ENCODE results near the gene ATP6V0C. TPM values are rescaled to one million over a fixed set of nuclear protein-coding genes. Genes with fewer than 3 reads are reported as not detected.
"Not testable (repeated sequence)": the region's sequence is repeated elsewhere in the genome, so short reads cannot be mapped to it uniquely, and the experiment has no call there.

ATP6V0C gene
- total and polyA plus RNA-seq, 2 donors (not counting 1 experiment from before 2014, with no cell fraction given) = 118 to 176 TPM

DNA sequence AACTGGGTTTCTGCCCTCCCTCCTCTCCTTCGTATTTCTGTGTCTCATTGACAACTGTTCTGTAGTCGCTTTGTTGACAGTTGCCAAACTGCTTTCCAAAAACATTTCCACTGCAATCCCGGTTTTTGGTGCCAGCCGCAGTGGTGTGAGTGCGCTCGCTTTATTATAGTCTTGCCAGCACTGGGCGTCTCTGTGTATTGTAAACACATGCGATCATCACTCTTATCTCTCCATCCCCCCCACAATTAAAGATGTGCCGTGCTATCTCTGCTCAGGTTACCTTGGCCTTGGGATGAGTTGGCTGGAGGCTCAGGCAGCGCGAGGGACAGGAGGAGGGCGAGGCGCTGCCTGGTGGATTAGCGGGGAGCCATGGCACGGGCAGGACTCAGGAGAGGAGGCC, 43.4 kb downstream of the ATP6V0C start:
- H2AFZ ChIP-seq (ENCODE audit: insufficient read depth, low read depth, low read length, poor library complexity, severe bottlenecking); H3K4me2 ChIP-seq (replicated peaks; ENCODE audit: low read depth, low read length, poor library complexity, severe bottlenecking); ATAC-seq (ENCODE audit: low read depth); H3K27ac ChIP-seq (ENCODE audit: low read length in 2 of 2); H3K9me3 ChIP-seq (ENCODE audit: control extremely low read depth in 1 of 3, control insufficient read depth in 2 of 3, insufficient read depth in 1 of 3, low read length in 2 of 3); H3K27me3 ChIP-seq (replicated peaks in 1 of 4; ENCODE audit: control extremely low read depth in 1 of 4, control insufficient read depth in 3 of 4, insufficient read depth in 4 of 4, low read length in 3 of 4); H4K20me1 ChIP-seq (ENCODE audit: control insufficient read depth, insufficient read depth, low read length, poor library complexity, severe bottlenecking); H3K79me2 ChIP-seq (ENCODE audit: control insufficient read depth, insufficient read depth, low read length); DNase-seq; H3K27me3 Mint-ChIP-seq; H3K4me3 ChIP-seq (ENCODE audit: control extremely low read depth in 1 of 5, extremely low read depth in 1 of 5, insufficient read depth in 1 of 5, low read depth in 2 of 5, low read length in 4 of 5); H3K9ac ChIP-seq (ENCODE audit: low read length); CTCF ChIA-PET; intact Hi-C loops (cut with micrococcal nuclease); POLR2A ChIA-PET; H3K4me1 ChIP-seq (ENCODE audit: control insufficient read depth in 2 of 2, insufficient read depth in 2 of 2, low read length in 2 of 2); H3K4me3 Mint-ChIP-seq; H3K9me3 Mint-ChIP-seq (ENCODE audit: insufficient read depth); H3K4me1 Mint-ChIP-seq; H3K36me3 ChIP-seq (replicated peaks in 1 of 2; ENCODE audit: control extremely low read depth in 1 of 2, control insufficient read depth in 1 of 2, extremely low read depth in 1 of 2, insufficient read depth in 2 of 2, low read length in 1 of 2); H3K27ac Mint-ChIP-seq: not testable (repeated sequence)
- WGBS (ENCODE audit: insufficient coverage) = no CpG with 5 or more reads among the region's 15 CpGs

DNA sequence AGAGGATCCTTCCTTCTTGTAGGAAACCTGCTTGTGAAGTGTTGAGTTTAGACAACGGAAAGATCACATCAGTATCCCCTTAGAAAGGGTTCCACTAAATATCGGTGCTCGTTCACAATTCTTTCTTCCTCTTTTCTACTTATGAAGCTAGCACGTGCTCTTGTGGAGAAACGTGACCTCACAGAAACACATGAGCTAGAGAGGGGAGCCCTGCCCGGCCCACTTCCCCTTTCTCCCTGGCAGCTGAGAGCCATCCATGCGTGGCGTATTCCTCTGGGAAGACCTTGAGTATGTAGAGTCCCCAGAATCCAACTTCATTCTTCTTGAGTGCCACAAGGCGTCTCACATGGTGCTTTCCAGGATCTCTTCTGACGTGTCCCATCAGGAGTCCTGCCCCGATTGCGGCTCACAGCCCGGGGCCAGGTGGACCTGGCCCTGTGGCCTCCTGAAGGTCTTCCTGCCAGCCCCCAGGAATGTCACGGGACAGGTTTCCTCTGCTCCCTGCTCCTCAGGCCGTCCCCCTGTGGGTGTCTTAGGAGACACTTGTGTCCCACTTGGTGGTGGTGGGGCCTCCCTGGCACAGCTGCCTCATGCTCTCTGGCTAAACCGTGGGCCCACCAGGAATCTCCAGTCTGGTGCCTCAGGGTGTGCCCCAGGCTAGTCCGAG, 46.5 kb downstream of the ATP6V0C start:
- H3K4me3 Mint-ChIP-seq; H3K9ac ChIP-seq (ENCODE audit: low read length); H3K4me1 Mint-ChIP-seq; CTCF ChIA-PET; H3K27ac Mint-ChIP-seq; DNase-seq; H3K4me1 ChIP-seq (ENCODE audit: control insufficient read depth in 2 of 2, insufficient read depth in 2 of 2, low read length in 2 of 2); H3K9me3 ChIP-seq (ENCODE audit: control extremely low read depth in 1 of 3, control insufficient read depth in 2 of 3, insufficient read depth in 1 of 3, low read length in 2 of 3); H3K27me3 ChIP-seq (replicated peaks in 1 of 4; ENCODE audit: control extremely low read depth in 1 of 4, control insufficient read depth in 3 of 4, insufficient read depth in 4 of 4, low read length in 3 of 4); POLR2A ChIA-PET; H3K27me3 Mint-ChIP-seq; H3K4me3 ChIP-seq (ENCODE audit: control extremely low read depth in 1 of 5, extremely low read depth in 1 of 5, insufficient read depth in 1 of 5, low read depth in 2 of 5, low read length in 4 of 5); H2AFZ ChIP-seq (ENCODE audit: insufficient read depth, low read depth, low read length, poor library complexity, severe bottlenecking); intact Hi-C loops (cut with micrococcal nuclease); H3K36me3 ChIP-seq (replicated peaks in 1 of 2; ENCODE audit: control extremely low read depth in 1 of 2, control insufficient read depth in 1 of 2, extremely low read depth in 1 of 2, insufficient read depth in 2 of 2, low read length in 1 of 2); H4K20me1 ChIP-seq (ENCODE audit: control insufficient read depth, insufficient read depth, low read length, poor library complexity, severe bottlenecking); H3K79me2 ChIP-seq (ENCODE audit: control insufficient read depth, insufficient read depth, low read length); H3K4me2 ChIP-seq (replicated peaks; ENCODE audit: low read depth, low read length, poor library complexity, severe bottlenecking); H3K9me3 Mint-ChIP-seq (ENCODE audit: insufficient read depth): not testable (repeated sequence)
- WGBS (ENCODE audit: insufficient coverage) = no CpG with 5 or more reads among the region's 17 CpGs
- H3K27ac ChIP-seq (ENCODE audit: low read length in 2 of 2) = peak overlapping the region in 1 of 2 donors; percentile 64
- ATAC-seq (ENCODE audit: low read depth) = peak; percentile 76
